K562 (cell line): ENCODE measurements around the gene CASR. TPM values are rescaled to one million over a fixed set of nuclear protein-coding genes. Genes with fewer than 3 reads are reported as not detected.

ENCODE experiments used
- ATAC-seq: fragments of 200-7000 bp; cut with Tn5 transposase; 3 replicates; pipeline ENCODE4 v1.9.1; 2020; ENCODE audit warnings: moderate library complexity
- BruUV-seq: library from RNA; stranded (reverse); fragments of 400-500 nt; replicated peaks from 2 replicates; lab custom pipeline; 2021; lab: Mats Ljungman, UMichigan
- CTCF ChIA-PET: fragments of 300-600 bp; formaldehyde crosslinking; extraction: SDS; loops from one replicate; lab custom pipeline; 2021; ENCODE audit warnings: low intra/inter-chr PET ratio; lab: Yijun Ruan, JAX
- POLR2A ChIA-PET: fragments of 300-600, 350-650 bp; sonication (Branson Sonifier 250); formaldehyde crosslinking; extraction: SDS; loops from one replicate; lab custom pipeline; 2021; ENCODE audit warnings: antibody characterized with exemption, inconsistent platforms; lab: Yijun Ruan, JAX
- DNase-seq, 4 experiments: peaks; one replicate each; pipeline versions ENCODE4 v3.0.0 to v3.0.0-alpha.2; 2011 to 2018; ENCODE audit warnings: low spot score in 3 of 4, mixed read lengths in 3 of 4; ENCODE audit errors: extremely low read depth in 1 of 4
- FAIRE-seq: peaks from 2 replicates; lab custom pipeline; 2011; peaks lifted over from hg19 to GRCh38; lab: Jason Lieb, UNC
- H2AFZ ChIP-seq: 2 replicates; pipeline ENCODE4 v1.6.0; 2011; ENCODE audit warnings: low read depth, low read length, control low read depth, inconsistent platforms
- H3K27ac ChIP-seq: fragments of 200-600 bp; 3 replicates; pipeline ENCODE4 v1.8.0; 2011; ENCODE audit warnings: low read depth, mild to moderate bottlenecking, control low read depth, inconsistent platforms, low read length, moderate library complexity, mixed read lengths; ENCODE audit errors: extremely low read depth
- H3K27me3 ChIP-seq, 2 experiments: fragments of 300-600 bp in 1 of 2; 2 replicates in 1 of 2; 3 replicates in 1 of 2; pipeline versions ENCODE4 v1.6.0 to v1.8.0; 2011; ENCODE audit warnings: inconsistent platforms in 2 of 2, low read length in 2 of 2, mild to moderate bottlenecking in 1 of 2, mixed read lengths in 1 of 2, moderate library complexity in 1 of 2; ENCODE audit not compliant: control insufficient read depth in 2 of 2, insufficient read depth in 2 of 2
- H3K36me3 ChIP-seq: fragments of 300-600 bp; 3 replicates; pipeline ENCODE4 v1.8.0; 2011; ENCODE audit warnings: mild to moderate bottlenecking, low read length, inconsistent platforms; ENCODE audit not compliant: control insufficient read depth, insufficient read depth
- H3K4me1 ChIP-seq, 2 experiments: fragments of 200-600 bp in 1 of 2; replicated peaks in 1 of 2; 2 replicates in 1 of 2; 3 replicates in 1 of 2; pipeline versions ENCODE4 v1.5.1 to v1.8.0; 2011; ENCODE audit warnings: inconsistent platforms in 2 of 2, low read length in 2 of 2, mild to moderate bottlenecking in 1 of 2, mixed read lengths in 1 of 2, moderate library complexity in 1 of 2; ENCODE audit not compliant: control insufficient read depth in 2 of 2, insufficient read depth in 2 of 2
- H3K4me2 ChIP-seq: 2 replicates; pipeline ENCODE4 v1.6.1; 2011; ENCODE audit warnings: low read length, control low read depth, inconsistent platforms, mixed read lengths; ENCODE audit not compliant: insufficient read depth
- H3K4me3 ChIP-seq: fragments of 200-600 bp; sonication (generic), shearing (Covaris generic); 2 replicates; pipeline ENCODE4 v1.5.1; 2016; ENCODE audit warnings: control low read depth, inconsistent platforms
- H3K79me2 ChIP-seq: fragments of 200-600 bp; 3 replicates; pipeline ENCODE4 v1.8.0; 2011; ENCODE audit warnings: low read length, inconsistent platforms; ENCODE audit not compliant: control insufficient read depth, insufficient read depth
- H3K9ac ChIP-seq, 2 experiments: 2 replicates each; pipeline versions ENCODE4 v1.6.0 to v1.6.1; 2011; ENCODE audit warnings: low read depth in 2 of 2, low read length in 2 of 2, control low read depth in 1 of 2, inconsistent platforms in 1 of 2, mild to moderate bottlenecking in 1 of 2, mixed read lengths in 1 of 2; ENCODE audit not compliant: insufficient read depth in 1 of 2
- H3K9me1 ChIP-seq: one replicate; pipeline ENCODE4 v1.6.0; 2011; ENCODE audit warnings: inconsistent platforms, mild to moderate bottlenecking, low read length, moderate library complexity; ENCODE audit not compliant: control insufficient read depth, insufficient read depth
- H3K9me3 ChIP-seq: replicated peaks from 2 replicates; pipeline ENCODE4 v1.5.1; 2011; ENCODE audit warnings: low read depth, low read length, inconsistent platforms; ENCODE audit not compliant: control insufficient read depth, insufficient read depth
- H4K20me1 ChIP-seq: replicated peaks from 2 replicates; pipeline ENCODE4 v1.6.1; 2011; ENCODE audit warnings: low read length, inconsistent platforms, mixed read lengths; ENCODE audit not compliant: control insufficient read depth, insufficient read depth
- ELF1 ChIP-seq: fragments of 200-800 bp; sonication (Bioruptor generic); IDR thresholded peaks from 2 replicates; pipeline ENCODE4 v1.6.1; 2016; ENCODE audit warnings: missing genetic modification characterization, missing compliant biosample characterization
- EP400 ChIP-seq: fragments of 450-650 bp; IDR thresholded peaks from 2 replicates; pipeline ENCODE4 v1.6.1; 2017; ENCODE audit warnings: antibody characterized with exemption, mild to moderate bottlenecking, moderate library complexity
- GTF2A2 ChIP-seq: IDR thresholded peaks from 2 replicates; pipeline ENCODE4 v1.6.1; 2016; ENCODE audit warnings: mild to moderate bottlenecking, missing genetic modification characterization, missing compliant biosample characterization
- MEF2D ChIP-seq: conservative IDR thresholded peaks from 2 replicates; pipeline ENCODE4 v1.6.1; 2016; ENCODE audit warnings: low read depth, missing genetic modification characterization, missing compliant biosample characterization
- PCBP1 ChIP-seq: fragments of 200-400 bp; formaldehyde crosslinking; IDR thresholded peaks from 2 replicates; pipeline ENCODE4 v1.6.1; 2018; ENCODE audit warnings: mild to moderate bottlenecking, low read depth, low read length; ENCODE audit not compliant: poor library complexity, severe bottlenecking
- TCFL5 ChIP-seq: fragments of 250-450 bp; sonication (Bioruptor Pico); conservative IDR thresholded peaks from 2 replicates; pipeline ENCODE4 v1.6.1; 2021; ENCODE audit warnings: mild to moderate bottlenecking, moderate library complexity, matching md5 sums
- TRIM28 ChIP-seq: fragments of 450-650 bp; IDR thresholded peaks from 2 replicates; pipeline ENCODE4 v1.6.1; 2017
- VEZF1 ChIP-seq: fragments of 200-800 bp; sonication (Bioruptor generic); IDR thresholded peaks from 2 replicates; pipeline ENCODE4 v1.6.1; 2017; ENCODE audit warnings: missing genetic modification characterization, missing compliant biosample characterization
- XRCC4 ChIP-seq: IDR thresholded peaks from one replicate; pipeline ENCODE4 v1.6.1; 2011; ENCODE audit not compliant: insufficient read depth, insufficient read length; ENCODE audit errors: extremely low read depth
- ZFX ChIP-seq: sonication (generic); formaldehyde crosslinking; IDR thresholded peaks from 2 replicates; pipeline ENCODE4 v1.8.0; 2022; ENCODE audit warnings: mild to moderate bottlenecking, missing genetic modification reagents, moderate library complexity
- ZNF280A ChIP-seq: fragments of 450-650 bp; IDR thresholded peaks from 2 replicates; pipeline ENCODE4 v1.6.1; 2018; ENCODE audit warnings: mild to moderate bottlenecking, low read depth; ENCODE audit not compliant: partially characterized antibody
- ZNF561 ChIP-seq: fragments of 450-650 bp; formaldehyde crosslinking; conservative IDR thresholded peaks from 2 replicates; pipeline ENCODE4 v1.4.0; 2020; ENCODE audit warnings: mild to moderate bottlenecking, moderate library complexity
- ZNF589 ChIP-seq: fragments of 200-800 bp; sonication (Bioruptor generic); IDR thresholded peaks from 2 replicates; pipeline ENCODE4 v1.6.1; 2016; ENCODE audit warnings: low read depth, missing genetic modification characterization, missing compliant biosample characterization
- WGBS: fragments of 100-300 bp; shearing (Covaris generic); methylation state at CpG from one replicate; pipeline ENCODE4 v1.1.6; 2016; ENCODE audit warnings: low coverage, mixed read lengths; ENCODE audit not compliant: insufficient coverage; ENCODE audit errors: missing lambda C conversion rate; 5-methylcytosine and 5-hydroxymethylcytosine counted together
- in situ Hi-C: fragments of 300-500 bp; cut with MboI; formaldehyde crosslinking; loops from 4 replicates; pipeline ENCODE4 v1.15.0; 2018; ENCODE audit warnings: inconsistent platforms, mixed read lengths
- intact Hi-C: fragments of 100-400 bp; cut with micrococcal nuclease; formaldehyde crosslinking; loops from 2 replicates; pipeline ENCODE4 v1.14.2; 2022
- polyA plus RNA-seq, 8 experiments: library from polyadenylated mRNA; depleted of rRNA in 4 of 8; stranded (reverse) in 5 of 8; unstranded in 3 of 8; fragments of >200 nt; fragmentation: Nextera tagmentation in 2 of 8; fragmentation: Illumina TruSeq in 1 of 8; extraction: Ambion mirVana in 2 of 8; extraction: Trizol in 1 of 8; gene quantifications; 2 replicates each; pipeline versions ENCODE4 v1.2.1 to v1.2.3, GENCODE V29; 2011 to 2014; ENCODE audit warnings: inconsistent platforms in 1 of 8, missing spikeins in 1 of 8
- total RNA-seq, 7 experiments: library from RNA; depleted of rRNA in 6 of 7; stranded (reverse); fragments of >200 nt in 6 of 7; fragmentation: Illumina TruSeq in 2 of 7; extraction: Trizol in 2 of 7; gene quantifications; 2 replicates each; pipeline versions ENCODE4 v1.2.1 to v1.2.3, GENCODE V29; 2011 to 2021; ENCODE audit warnings: low replicate concordance in 1 of 7

The CASR gene
- total and polyA plus RNA-seq, 9 of the 15 experiments (the other 6 are each of a cell fraction or from before 2014, with no cell fraction given), result not detected

- Histone ChIP-seq H3K4me1 (no peaks in the 10 kb centered on the region; a peak in 1 of 5 replicates), H3K27me3 (peaks cover 0 to 6% of the 10 kb centered on the region in 2 experiments; a peak in 1 of 5 replicates), H3K9me1 (no peaks in the 10 kb centered on the region), H3K36me3 (no peaks in the 10 kb centered on the region), H3K79me2 (no peaks in the 10 kb centered on the region), H3K27ac (no peak overlapping the region), H3K4me3 (no peak overlapping the region), H3K4me2 (no peak overlapping the region), H3K9ac (no peak overlapping the region), H2AFZ (no peak overlapping the region), H4K20me1 (no peaks in the 10 kb centered on the region), H3K9me3 (no peaks in the 10 kb centered on the region)
- ChIA-PET CTCF (no interaction called here), POLR2A (no interaction called here)
- no peak for DNase-seq
- in situ Hi-C loops (no loop called here), intact Hi-C loops (no loop called here)
- no peak for ATAC-seq
- BruUV-seq, result no TSS peak
- TF ChIP-seq TCFL5, result no peak
- FAIRE-seq, result no peak
Measured at GRCh38 chr3:122312826-122313225, 129.4 kb downstream of the CASR start.

- Histone ChIP-seq H3K4me3 (no peak overlapping the region), H3K27me3 (peaks cover 0 to 6% of the 10 kb centered on the region in 2 experiments; a peak in 1 of 5 replicates), H3K4me2 (no peak overlapping the region), H3K27ac (no peak overlapping the region), H3K9ac (no peak overlapping the region), H3K4me1 (no peaks in the 10 kb centered on the region; a peak in 1 of 5 replicates), H3K79me2 (no peaks in the 10 kb centered on the region), H4K20me1 (no peaks in the 10 kb centered on the region), H2AFZ (no peak overlapping the region), H3K9me1 (no peaks in the 10 kb centered on the region), H3K9me3 (no peaks in the 10 kb centered on the region), H3K36me3 (no peaks in the 10 kb centered on the region)
- DNase-seq (no peak), ATAC-seq (no peak), FAIRE-seq (no peak)
- in situ Hi-C loops, result no loop called here
- POLR2A ChIA-PET, result no interaction called here
- CTCF ChIA-PET, result no interaction called here
- BruUV-seq, result no TSS peak
- WGBS, result 0% methylated on average over 3 of the region's 3 CpGs
- TF ChIP-seq ELF1 (tag) (no peak), PCBP1 (no peak), VEZF1 (CRISPR knock-in tag) (no peak), ZNF280A (no peak), ZFX (CRISPR knock-in tag) (no peak), EP400 (no peak), MEF2D (tag) (no peak), ZNF561 (CRISPR knock-in tag) (no peak), ZNF589 (CRISPR knock-in tag) (no peak), GTF2A2 (tag) (no peak), TRIM28 (no peak), XRCC4 (no peak)
- intact Hi-C loops, result no loop called here
Measured at GRCh38 chr3:122313281-122313680, 129.8 kb downstream of the CASR start.
